ENCODE results near the gene IQGAP2.

IQGAP2 gene

DNA sequence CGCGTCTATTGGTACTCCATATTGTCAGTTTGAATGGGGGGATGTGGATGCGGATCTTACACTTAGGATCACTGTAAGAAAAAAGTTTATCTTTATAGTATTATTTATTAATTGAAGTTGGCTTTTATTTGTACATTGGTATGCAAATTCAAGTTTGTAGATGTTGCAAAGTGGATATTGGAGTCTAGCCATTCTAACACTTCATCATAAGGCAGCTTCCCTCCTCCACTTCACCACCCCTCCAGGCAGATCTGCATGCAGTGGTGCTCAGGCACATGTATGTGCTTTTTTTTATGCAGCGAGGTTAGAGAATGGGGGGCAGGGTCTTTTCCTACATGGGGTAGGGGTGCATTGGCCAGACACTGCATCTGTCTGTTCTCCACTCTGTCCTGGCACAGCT lies 84.3 kb downstream of the IQGAP2 start:
- TF ChIP-seq, protein P1, sequence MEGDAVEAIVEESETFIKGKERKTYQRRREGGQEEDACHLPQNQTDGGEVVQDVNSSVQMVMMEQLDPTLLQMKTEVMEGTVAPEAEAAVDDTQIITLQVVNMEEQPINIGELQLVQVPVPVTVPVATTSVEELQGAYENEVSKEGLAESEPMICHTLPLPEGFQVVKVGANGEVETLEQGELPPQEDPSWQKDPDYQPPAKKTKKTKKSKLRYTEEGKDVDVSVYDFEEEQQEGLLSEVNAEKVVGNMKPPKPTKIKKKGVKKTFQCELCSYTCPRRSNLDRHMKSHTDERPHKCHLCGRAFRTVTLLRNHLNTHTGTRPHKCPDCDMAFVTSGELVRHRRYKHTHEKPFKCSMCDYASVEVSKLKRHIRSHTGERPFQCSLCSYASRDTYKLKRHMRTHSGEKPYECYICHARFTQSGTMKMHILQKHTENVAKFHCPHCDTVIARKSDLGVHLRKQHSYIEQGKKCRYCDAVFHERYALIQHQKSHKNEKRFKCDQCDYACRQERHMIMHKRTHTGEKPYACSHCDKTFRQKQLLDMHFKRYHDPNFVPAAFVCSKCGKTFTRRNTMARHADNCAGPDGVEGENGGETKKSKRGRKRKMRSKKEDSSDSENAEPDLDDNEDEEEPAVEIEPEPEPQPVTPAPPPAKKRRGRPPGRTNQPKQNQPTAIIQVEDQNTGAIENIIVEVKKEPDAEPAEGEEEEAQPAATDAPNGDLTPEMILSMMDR (conservative IDR thresholded peaks at IDR 0.05), result no peak
- H3K27ac ChIP-seq, result no peak overlapping the region

DNA sequence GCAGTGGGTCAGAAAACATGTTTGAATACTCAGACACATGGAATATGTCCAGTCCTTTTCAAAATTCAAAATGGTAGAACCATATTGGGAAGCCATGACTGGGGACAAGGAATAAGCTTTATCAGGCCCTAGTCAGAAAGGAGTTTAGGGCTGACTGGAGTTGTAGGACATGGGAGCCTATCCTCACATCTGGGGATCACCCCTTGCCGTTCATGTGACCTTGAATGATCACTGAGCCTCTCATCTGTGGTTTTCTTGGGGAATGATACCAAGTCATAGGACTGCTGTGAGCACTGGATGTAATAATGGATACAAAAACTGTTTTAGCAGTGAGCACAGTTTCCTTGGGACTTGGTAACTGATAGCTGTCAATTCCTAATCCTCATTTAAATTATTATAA lies 84.7 kb downstream of the IQGAP2 start:
- TF ChIP-seq, protein P1 (conservative IDR thresholded peaks at IDR 0.05), result no peak
- no peak overlapping the region for H3K27ac ChIP-seq

GRCh38 chr5:76488969-76489368 lies 85.9 kb downstream of the IQGAP2 start:
- TF ChIP-seq, protein P1 (conservative IDR thresholded peaks at IDR 0.05), result no peak
- no peak overlapping the region for H3K27ac ChIP-seq

- TF ChIP-seq, protein P1 (conservative IDR thresholded peaks at IDR 0.05), result no peak
- no peak overlapping the region for H3K27ac ChIP-seq
Observed at GRCh38 chr5:76489877-76490688, 87.0 kb downstream of the IQGAP2 start.

GRCh38 chr5:76490960-76491359 lies 87.9 kb downstream of the IQGAP2 start:
- TF ChIP-seq, protein P1 (conservative IDR thresholded peaks at IDR 0.05), result no peak
- H3K27ac ChIP-seq, result no peak overlapping the region

- H3K27ac ChIP-seq, result no peak overlapping the region
- TF ChIP-seq, protein P1 (conservative IDR thresholded peaks at IDR 0.05), result no peak
Observed at GRCh38 chr5:76492819-76493189, 89.7 kb downstream of the IQGAP2 start.

DNA sequence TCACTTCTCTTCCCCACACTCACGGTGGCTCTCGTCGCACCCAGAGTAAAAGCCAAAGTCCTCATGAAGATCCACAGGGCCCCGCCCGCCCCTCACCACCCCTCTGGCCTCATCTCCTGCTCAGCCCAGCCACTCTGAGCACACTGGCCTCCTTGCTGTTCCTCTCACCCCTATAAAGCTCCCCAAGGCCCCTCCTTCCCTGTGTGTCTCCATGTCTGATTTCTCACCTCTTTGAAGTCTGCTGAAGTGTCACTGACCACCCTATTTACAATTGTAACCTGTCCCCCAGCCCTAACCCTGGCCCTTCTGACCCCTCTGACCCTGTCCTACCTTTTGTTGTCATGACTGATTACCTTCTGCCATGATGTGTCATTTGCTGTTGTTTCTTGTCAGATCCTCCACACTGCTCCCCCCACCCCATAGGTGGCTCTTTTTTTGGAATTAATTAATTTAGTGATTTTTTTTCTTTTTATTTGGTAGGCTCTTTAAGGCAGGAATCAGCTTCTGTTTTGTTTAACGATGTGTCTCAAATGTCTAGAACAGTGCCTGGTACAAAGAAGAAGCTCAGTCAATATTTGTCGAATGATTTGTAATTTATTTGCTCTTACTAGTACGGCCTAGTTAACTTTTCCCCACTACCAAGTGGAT lies 90.2 kb downstream of the IQGAP2 start:
- TF ChIP-seq, protein P1 (conservative IDR thresholded peaks at IDR 0.05), result no peak
- H3K27ac ChIP-seq, result no peak overlapping the region

All from VCaP (cell line).